GM12878 (cell line): Measurements from ENCODE around the gene SCYGR1. TPM values are rescaled to one million over a fixed set of nuclear protein-coding genes. Genes with fewer than 3 reads are reported as not detected.
A peak's percentile ranks its signal among the peaks of the same experiment; 100 is the strongest.

ENCODE experiments used
- ASH2L ChIP-seq: fragments of 300-600, 200-600 bp; sonication (generic); IDR thresholded peaks from 2 replicates; pipeline ENCODE4 v1.6.1; 2017; ENCODE audit warnings: low read depth, mild to moderate bottlenecking, borderline replicate concordance
- ATF7 ChIP-seq: fragments of 450-650 bp; IDR thresholded peaks from 2 replicates; pipeline ENCODE4 v1.6.1; 2016; ENCODE audit warnings: low read depth, mild to moderate bottlenecking
- CBFB ChIP-seq: IDR thresholded peaks from 2 replicates; pipeline ENCODE4 v1.6.1; 2016; ENCODE audit warnings: antibody characterized with exemption, low read depth
- CHD2 ChIP-seq: IDR thresholded peaks from 2 replicates; pipeline ENCODE4 v1.6.1; 2011; ENCODE audit warnings: low read depth, low read length, improper control_type of control experiment, borderline replicate concordance
- CTCF ChIP-seq, 3 experiments: IDR thresholded peaks in 2 of 3; conservative IDR thresholded peaks in 1 of 3; 2 replicates each; pipeline ENCODE4 v1.5.1; 2011; ENCODE audit warnings: low read depth in 3 of 3, low read length in 3 of 3, mild to moderate bottlenecking in 3 of 3, control low read depth in 2 of 3, moderate library complexity in 2 of 3, inconsistent platforms in 1 of 3, mixed read lengths in 1 of 3; ENCODE audit not compliant: control insufficient read depth in 2 of 3, insufficient read depth in 1 of 3; ENCODE audit errors: extremely low read depth in 1 of 3
- ELK1 ChIP-seq: IDR thresholded peaks from 2 replicates; pipeline ENCODE4 v1.6.1; 2012; ENCODE audit warnings: low read depth, low read length, improper control_type of control experiment
- ESRRA ChIP-seq: IDR thresholded peaks from 2 replicates; pipeline ENCODE4 v1.6.1; 2012; ENCODE audit warnings: mild to moderate bottlenecking, low read length, improper control_type of control experiment
- FOXK2 ChIP-seq: fragments of 450-650 bp; IDR thresholded peaks from 2 replicates; pipeline ENCODE4 v1.6.1; 2017; ENCODE audit warnings: mild to moderate bottlenecking, moderate library complexity
- GABPA ChIP-seq: IDR thresholded peaks from 2 replicates; pipeline ENCODE4 v1.6.1; 2014; ENCODE audit warnings: antibody characterized with exemption, low read depth, mild to moderate bottlenecking, inconsistent platforms
- JUNB ChIP-seq: IDR thresholded peaks from 2 replicates; pipeline ENCODE4 v1.6.1; 2016; ENCODE audit warnings: antibody characterized with exemption, mild to moderate bottlenecking
- JUND ChIP-seq: IDR thresholded peaks from 2 replicates; pipeline ENCODE4 v1.6.1; 2012; ENCODE audit warnings: low read depth, mild to moderate bottlenecking, low read length, improper control_type of control experiment, moderate library complexity
- MEF2A ChIP-seq: IDR thresholded peaks from 2 replicates; pipeline ENCODE4 v1.6.1; 2011; ENCODE audit warnings: low read depth, mild to moderate bottlenecking, low read length, moderate library complexity; ENCODE audit not compliant: insufficient read depth
- MEF2B ChIP-seq: fragments of 450-650 bp; IDR thresholded peaks from 2 replicates; pipeline ENCODE4 v1.6.1; 2018; ENCODE audit warnings: mild to moderate bottlenecking, moderate library complexity; ENCODE audit not compliant: partially characterized antibody, poor library complexity, severe bottlenecking
- MTA2 ChIP-seq: fragments of 450-650 bp; IDR thresholded peaks from 2 replicates; pipeline ENCODE4 v1.6.1; 2016; ENCODE audit warnings: low read depth, mild to moderate bottlenecking, moderate library complexity
- MXI1 ChIP-seq: fragments of 150-350 bp; IDR thresholded peaks from 2 replicates; pipeline ENCODE4 v1.6.1; 2011; ENCODE audit warnings: low read depth, mild to moderate bottlenecking, inconsistent platforms, low read length, improper control_type of control experiment
- NBN ChIP-seq: fragments of 450-650 bp; IDR thresholded peaks from 2 replicates; pipeline ENCODE4 v1.6.1; 2016
- NR2C1 ChIP-seq: fragments of 450-650 bp; IDR thresholded peaks from 2 replicates; pipeline ENCODE4 v1.6.1; 2017; ENCODE audit warnings: antibody characterized with exemption, mild to moderate bottlenecking, moderate library complexity
- NR2F1 ChIP-seq: fragments of 450-650 bp; conservative IDR thresholded peaks from 2 replicates; pipeline ENCODE4 v1.6.1; 2017; ENCODE audit warnings: mild to moderate bottlenecking
- POLR2AphosphoS2 ChIP-seq: IDR thresholded peaks from 2 replicates; pipeline ENCODE4 v1.6.1; 2011; ENCODE audit warnings: low read depth, mild to moderate bottlenecking, low read length, improper control_type of control experiment, moderate library complexity
- SKIL ChIP-seq: fragments of 450-650 bp; IDR thresholded peaks from 2 replicates; pipeline ENCODE4 v1.6.1; 2017; ENCODE audit warnings: mild to moderate bottlenecking, low read depth, inconsistent platforms; ENCODE audit not compliant: poor library complexity, severe bottlenecking
- SMC3 ChIP-seq: IDR thresholded peaks from 2 replicates; pipeline ENCODE4 v1.6.1; 2011; ENCODE audit warnings: low read length, improper control_type of control experiment, borderline replicate concordance
- SUZ12 ChIP-seq: fragments of 200-600 bp; sonication (generic); IDR thresholded peaks from one replicate; pipeline ENCODE4 v1.6.1; 2018; ENCODE audit warnings: antibody characterized with exemption, mild to moderate bottlenecking; ENCODE audit not compliant: unreplicated experiment
- TARDBP ChIP-seq: IDR thresholded peaks from 2 replicates; pipeline ENCODE4 v1.6.1; 2016; ENCODE audit warnings: borderline replicate concordance
- USF2 ChIP-seq: IDR thresholded peaks from 2 replicates; pipeline ENCODE4 v1.6.1; 2011; ENCODE audit warnings: low read depth, low read length, improper control_type of control experiment, borderline replicate concordance
- WRNIP1 ChIP-seq: IDR thresholded peaks from 2 replicates; pipeline ENCODE4 v1.6.1; 2011; ENCODE audit warnings: low read depth, low read length, improper control_type of control experiment, borderline replicate concordance
- ZSCAN29 ChIP-seq: fragments of 450-650 bp; IDR thresholded peaks from 2 replicates; pipeline ENCODE4 v1.6.1; 2017; ENCODE audit warnings: mild to moderate bottlenecking, moderate library complexity
- ZZZ3 ChIP-seq: IDR thresholded peaks from 2 replicates; pipeline ENCODE4 v1.6.1; 2011; ENCODE audit warnings: low read depth; ENCODE audit not compliant: control insufficient read depth, insufficient read length
- polyA plus RNA-seq, 11 experiments: library from polyadenylated mRNA; depleted of rRNA in 4 of 11; unstranded in 6 of 11; stranded (reverse) in 5 of 11; fragments of >200 nt; fragmentation: Nextera tagmentation in 4 of 11; fragmentation: Illumina TruSeq in 1 of 11; extraction: Ambion mirVana in 4 of 11; extraction: Trizol in 1 of 11; gene quantifications; 1 replicate in 1 of 11; 2 replicates in 10 of 11; pipeline versions ENCODE4 v1.2.1 to v1.2.3, GENCODE V29; 2011 to 2016; ENCODE audit warnings: inconsistent platforms in 2 of 11, missing spikeins in 2 of 11, low read depth in 1 of 11
- total RNA-seq, 4 experiments: library from RNA; depleted of rRNA in 3 of 4; stranded (reverse); fragments of >200 nt in 3 of 4; fragmentation: Illumina TruSeq in 1 of 4; extraction: Trizol in 1 of 4; gene quantifications; 2 replicates each; pipeline versions ENCODE4 v1.2.1 to v1.2.3, GENCODE V29; 2013 to 2021

Gene SCYGR1
- total and polyA plus RNA-seq, 10 of the 15 experiments (the other 5 are each of a cell fraction or from before 2014, with no cell fraction given): not detected

GRCh38 chr2:227411320-227411989 is 23.7 kb upstream of the SCYGR1 start (continued):
- TF ChIP-seq NR2F1: peak; percentile 71
- peak; percentile 80 for TF ChIP-seq MEF2B
- no peak for TF ChIP-seq SMC3
- TF ChIP-seq TARDBP: no peak
- no peak for TF ChIP-seq ELK1
- TF ChIP-seq CHD2: 0 out of 2 replicates have a peak, but pooled peaks have one; percentile 50
- TF ChIP-seq MEF2A: peak; percentile 87; the same call in 1 of the 2 replicates
- peak; percentile 94 for TF ChIP-seq MTA2
- TF ChIP-seq SUZ12: no peak
- TF ChIP-seq ZSCAN29: no peak
- TF ChIP-seq POLR2AphosphoS2: no peak
- TF ChIP-seq USF2: no peak
- no peak; the same call in 1 of the 2 replicates for TF ChIP-seq MXI1
- TF ChIP-seq ASH2L: no peak
- peak; percentile 97 for TF ChIP-seq SKIL
- no peak for TF ChIP-seq NR2C1
- no peak for TF ChIP-seq ZZZ3
- TF ChIP-seq GABPA: no peak
- no peak for TF ChIP-seq FOXK2
- no peak for TF ChIP-seq JUND
- no peak for TF ChIP-seq CTCF (IDR thresholded peaks at IDR 0.05 in 2 of 3, conservative IDR thresholded peaks at IDR 0.05 in 1 of 3; ENCODE audit: control insufficient read depth in 2 of 3, extremely low read depth in 1 of 3, insufficient read depth in 1 of 3, low read depth in 3 of 3, low read length in 3 of 3)
- no peak for TF ChIP-seq ESRRA
- peak; percentile 88 for TF ChIP-seq NBN
- TF ChIP-seq JUNB: peak; percentile 66
- peak; percentile 87 for TF ChIP-seq CBFB
- TF ChIP-seq WRNIP1: no peak
- peak; percentile 76 for TF ChIP-seq ATF7
